ENCODE measurements around the gene ECE1.
"Not testable (repeated sequence)": the region's sequence is repeated elsewhere in the genome, so short reads cannot be mapped to it uniquely, and the experiment has no call there.

Gene ECE1

DNA sequence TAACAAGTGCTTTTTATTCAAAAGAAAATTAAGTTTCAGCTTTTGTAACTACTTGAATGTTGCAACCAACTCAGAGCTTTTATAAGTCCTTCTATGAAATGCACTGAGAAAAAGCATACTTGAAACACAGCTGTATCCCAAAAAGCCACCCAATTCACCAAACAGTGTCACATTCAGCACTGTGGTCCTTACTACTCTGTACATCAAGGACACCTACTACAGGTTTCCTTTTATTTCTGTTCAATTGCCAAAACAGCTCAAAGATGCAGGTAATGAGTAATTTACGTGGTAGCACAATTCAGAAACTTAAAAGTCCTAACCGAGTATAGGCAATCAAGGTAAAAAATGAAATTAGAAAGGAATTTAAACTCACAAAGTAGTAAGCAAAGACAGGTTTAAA lies 116.0 kb downstream of the ECE1 start:
- TF ChIP-seq, protein P1, sequence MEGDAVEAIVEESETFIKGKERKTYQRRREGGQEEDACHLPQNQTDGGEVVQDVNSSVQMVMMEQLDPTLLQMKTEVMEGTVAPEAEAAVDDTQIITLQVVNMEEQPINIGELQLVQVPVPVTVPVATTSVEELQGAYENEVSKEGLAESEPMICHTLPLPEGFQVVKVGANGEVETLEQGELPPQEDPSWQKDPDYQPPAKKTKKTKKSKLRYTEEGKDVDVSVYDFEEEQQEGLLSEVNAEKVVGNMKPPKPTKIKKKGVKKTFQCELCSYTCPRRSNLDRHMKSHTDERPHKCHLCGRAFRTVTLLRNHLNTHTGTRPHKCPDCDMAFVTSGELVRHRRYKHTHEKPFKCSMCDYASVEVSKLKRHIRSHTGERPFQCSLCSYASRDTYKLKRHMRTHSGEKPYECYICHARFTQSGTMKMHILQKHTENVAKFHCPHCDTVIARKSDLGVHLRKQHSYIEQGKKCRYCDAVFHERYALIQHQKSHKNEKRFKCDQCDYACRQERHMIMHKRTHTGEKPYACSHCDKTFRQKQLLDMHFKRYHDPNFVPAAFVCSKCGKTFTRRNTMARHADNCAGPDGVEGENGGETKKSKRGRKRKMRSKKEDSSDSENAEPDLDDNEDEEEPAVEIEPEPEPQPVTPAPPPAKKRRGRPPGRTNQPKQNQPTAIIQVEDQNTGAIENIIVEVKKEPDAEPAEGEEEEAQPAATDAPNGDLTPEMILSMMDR (IDR thresholded peaks at IDR 0.05; ENCODE audit: low read depth, low read length) = no peak
- peak overlapping the region; percentile 88 to 94 for H3K4me3 ChIP-seq (replicated peaks in 1 of 2; ENCODE audit: low read depth in 2 of 2, low read length in 2 of 2)
- DNase-seq (ENCODE audit: low read depth in 2 of 2) = no peak

DNA sequence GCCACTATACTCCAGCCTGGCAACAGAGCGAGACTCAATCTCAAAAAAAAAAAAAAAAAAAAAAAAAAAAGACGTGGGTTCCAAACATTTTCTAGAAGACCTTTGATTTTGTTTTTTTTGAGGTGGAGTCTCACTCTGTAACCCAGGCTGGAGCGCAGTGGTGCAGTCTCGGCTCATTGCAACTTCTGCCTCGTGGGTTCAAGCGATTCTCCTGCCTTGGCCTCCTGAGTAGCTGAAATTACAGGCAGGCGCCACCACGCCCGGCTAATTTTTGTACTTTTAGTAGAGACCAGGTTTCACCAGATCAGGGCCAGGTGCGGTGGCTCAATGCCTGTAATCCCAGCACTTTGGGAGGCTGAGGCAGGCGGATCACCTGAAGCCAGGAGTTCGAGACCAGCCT lies 117.2 kb downstream of the ECE1 start:
- not testable (repeated sequence) for DNase-seq (ENCODE audit: low read depth in 2 of 2); H3K4me3 ChIP-seq (replicated peaks in 1 of 2; ENCODE audit: low read depth in 2 of 2, low read length in 2 of 2)

DNA sequence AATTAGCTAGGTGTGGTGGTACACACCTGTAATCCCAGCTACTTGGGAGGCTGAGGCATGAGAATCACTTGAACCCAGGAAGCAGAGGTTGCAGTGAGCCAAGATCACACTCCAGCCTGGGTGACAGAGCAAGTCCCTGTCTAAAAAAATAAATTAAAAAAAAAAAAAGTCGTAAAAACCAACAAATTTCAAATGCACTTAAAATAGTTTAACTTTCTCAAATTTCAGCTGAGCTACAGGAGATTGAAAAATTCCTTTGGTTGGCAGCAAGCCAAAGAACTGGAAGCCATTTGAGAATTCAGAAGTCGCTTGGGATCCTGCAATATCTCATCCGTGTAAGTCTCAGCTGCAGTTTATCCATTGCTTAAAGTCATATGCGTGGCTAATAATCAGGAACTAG lies 119.4 kb downstream of the ECE1 start:
- peak; percentile 70 to 79 for DNase-seq (ENCODE audit: low read depth in 2 of 2)
- H3K4me3 ChIP-seq (replicated peaks in 1 of 2; ENCODE audit: low read depth in 2 of 2, low read length in 2 of 2) = not testable (repeated sequence)

DNA sequence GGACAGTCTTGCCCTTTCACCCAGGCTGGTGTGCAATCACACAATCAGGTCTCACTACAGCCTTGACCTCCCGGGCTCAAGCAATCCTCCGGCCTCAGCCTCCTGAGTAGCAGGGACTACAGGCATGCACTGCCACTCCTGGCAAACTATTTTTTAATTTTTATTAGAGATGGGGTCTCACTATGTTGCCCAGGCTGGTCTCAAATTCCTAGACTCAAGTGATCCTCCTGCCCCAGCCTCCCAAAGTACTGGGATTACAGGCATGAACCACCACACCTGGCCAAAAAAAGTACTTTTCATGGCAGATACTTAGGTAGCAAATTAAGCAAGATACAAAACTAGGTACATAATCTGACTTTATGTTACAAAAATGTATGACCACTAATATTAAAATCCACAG lies 121.8 kb downstream of the ECE1 start:
- H3K4me3 ChIP-seq (replicated peaks in 1 of 2; ENCODE audit: low read depth in 2 of 2, low read length in 2 of 2) = no peak overlapping the region
- no peak for DNase-seq (ENCODE audit: low read depth in 2 of 2)
- TF ChIP-seq, protein P1 (IDR thresholded peaks at IDR 0.05; ENCODE audit: low read depth, low read length) = no peak
